ENCODE results near the gene PBX4.
A peak's percentile ranks its signal among the peaks of the same experiment; 100 is the strongest.

PBX4 gene

GRCh38 chr19:19587771-19588170 is 30.7 kb downstream of the PBX4 start:
- DNase-seq = no peak

GRCh38 chr19:19584356-19584755 is 34.1 kb downstream of the PBX4 start:
- DNase-seq = no peak

- DNase-seq = no peak
Observed at GRCh38 chr19:19582471-19582870, 36.0 kb downstream of the PBX4 start.

- DNase-seq = no peak
Observed at GRCh38 chr19:19581391-19581790, 37.1 kb downstream of the PBX4 start.

GRCh38 chr19:19580418-19580817 is 38.1 kb downstream of the PBX4 start:
- DNase-seq = no peak

- DNase-seq = no peak
Observed at GRCh38 chr19:19579533-19580361, 38.7 kb downstream of the PBX4 start.

- no peak for DNase-seq
Observed at GRCh38 chr19:19578252-19578651, 40.2 kb downstream of the PBX4 start.

GRCh38 chr19:19575411-19575810 is 43.1 kb downstream of the PBX4 start:
- DNase-seq = no peak

GRCh38 chr19:19571071-19571786 is 47.3 kb downstream of the PBX4 start:
- no peak for DNase-seq

- DNase-seq = no peak
Observed at GRCh38 chr19:19570571-19570970, 47.9 kb downstream of the PBX4 start.

- peak; percentile 64 for DNase-seq
Observed at GRCh38 chr19:19568802-19569756, 49.4 kb downstream of the PBX4 start.

- no peak for DNase-seq
Observed at GRCh38 chr19:19567391-19567790, 51.1 kb downstream of the PBX4 start.

- DNase-seq = peak; percentile 37
Observed at GRCh38 chr19:19566306-19566705, 52.2 kb downstream of the PBX4 start.

GRCh38 chr19:19563348-19563848 is 55.1 kb downstream of the PBX4 start:
- no peak for DNase-seq

GRCh38 chr19:19562665-19563347 is 55.7 kb downstream of the PBX4 start:
- DNase-seq = no peak

GRCh38 chr19:19561946-19562664 is 56.4 kb downstream of the PBX4 start:
- DNase-seq = no peak

- no peak for DNase-seq
Observed at GRCh38 chr19:19559931-19560330, 58.6 kb downstream of the PBX4 start.

- no peak for DNase-seq
Observed at GRCh38 chr19:19558636-19559035, 59.9 kb downstream of the PBX4 start.

GRCh38 chr19:19558055-19558454 is 60.4 kb downstream of the PBX4 start:
- DNase-seq = no peak

- peak; percentile 40 for DNase-seq
Observed at GRCh38 chr19:19554074-19555023, 64.1 kb downstream of the PBX4 start.
